A549 treated with GW870086 at 1 μM for 4 hours (cell line): ENCODE data around the gene ITLN1. TPM values are rescaled to one million over a fixed set of nuclear protein-coding genes. Genes with fewer than 3 reads are reported as not detected.

ENCODE experiments used
- total RNA-seq: library from RNA; stranded (reverse); fragments of 200-300 nt; extraction: Qiagen RNA extraction; gene quantifications from 5 replicates; pipeline ENCODE4 v1.2.3, GENCODE V29; 2022; ENCODE audit warnings: low read depth

ITLN1 gene
- total RNA-seq, result not detected in 5 replicates

GRCh38 chr1:160885042-160885441 lies at the start of gene ITLN1:
ITLN1 (minus strand) TSS chr1:160885180; CDS start chr1:160884877, 303 bp downstream.

GRCh38 chr1:160862203-160863060 lies 22.5 kb downstream of the ITLN1 start, which contains the start of gene CD244:
CD244 (minus strand) TSS chr1:160862887; CDS start chr1:160862677, 210 bp downstream.

Other genes with a start within 250 kb of the ITLN1 start
- gene SLAMF1, start 238.1 kb downstream of the ITLN1 start, total RNA-seq, result not detected in 5 replicates
- not detected in 5 replicates for gene CD48, start 173.4 kb downstream of the ITLN1 start, total RNA-seq
- 1.1 to 2.8 TPM (median 1.8 TPM) in 5 replicates for gene SLAMF7, start 145.9 kb downstream of the ITLN1 start, total RNA-seq
- gene LY9, start 89.0 kb downstream of the ITLN1 start, total RNA-seq, result 0.11 to 0.22 TPM (median 0.16 TPM) in 5 replicates
- not detected in 5 replicates for gene CD244, start 22.3 kb downstream of the ITLN1 start, total RNA-seq
- 0.30 to 0.93 TPM (median 0.57 TPM) in 5 replicates for gene ITLN2, start 69.6 kb upstream of the ITLN1 start, total RNA-seq
- 46.4 to 85.2 TPM (median 65.9 TPM) in 5 replicates for gene F11R, start 136.0 kb upstream of the ITLN1 start, total RNA-seq
- gene TSTD1, start 153.8 kb upstream of the ITLN1 start, total RNA-seq, result 0.22 to 0.33 TPM (median 0.30 TPM) in 4 of 5 replicates, not detected in the other
- gene USF1, start 160.8 kb upstream of the ITLN1 start, total RNA-seq, result 49.1 to 56.7 TPM (median 53.8 TPM) in 5 replicates
- gene ARHGAP30, start 184.7 kb upstream of the ITLN1 start, total RNA-seq, result 0.07 to 0.14 TPM (median 0.10 TPM) in 4 of 5 replicates, not detected in the other
- 2.0 to 3.1 TPM (median 2.1 TPM) in 5 replicates for gene NECTIN4, start 204.4 kb upstream of the ITLN1 start, total RNA-seq
- 1.4 to 2.0 TPM (median 1.6 TPM) in 5 replicates for gene KLHDC9, start 213.2 kb upstream of the ITLN1 start, total RNA-seq
- gene PFDN2, start 232.9 kb upstream of the ITLN1 start, total RNA-seq, result 103 to 127 TPM (median 108 TPM) in 5 replicates
- gene NIT1, start 232.9 kb upstream of the ITLN1 start, total RNA-seq, result 28.4 to 32.9 TPM (median 30.2 TPM) in 5 replicates
- 26.5 to 32.2 TPM (median 30.1 TPM) in 5 replicates for gene DEDD, start 247.5 kb upstream of the ITLN1 start, total RNA-seq